Measurements from ENCODE around the gene PCIF1. TPM values are rescaled to one million over a fixed set of nuclear protein-coding genes. Genes with fewer than 3 reads are reported as not detected.
"Not testable (repeated sequence)": the region's sequence is repeated elsewhere in the genome, so short reads cannot be mapped to it uniquely, and the experiment has no call there.

Gene PCIF1
- total RNA-seq, 3 donors from 2014 or later, result 29.2 to 37.8 (median 35.1) TPM

- TF ChIP-seq, protein P1, sequence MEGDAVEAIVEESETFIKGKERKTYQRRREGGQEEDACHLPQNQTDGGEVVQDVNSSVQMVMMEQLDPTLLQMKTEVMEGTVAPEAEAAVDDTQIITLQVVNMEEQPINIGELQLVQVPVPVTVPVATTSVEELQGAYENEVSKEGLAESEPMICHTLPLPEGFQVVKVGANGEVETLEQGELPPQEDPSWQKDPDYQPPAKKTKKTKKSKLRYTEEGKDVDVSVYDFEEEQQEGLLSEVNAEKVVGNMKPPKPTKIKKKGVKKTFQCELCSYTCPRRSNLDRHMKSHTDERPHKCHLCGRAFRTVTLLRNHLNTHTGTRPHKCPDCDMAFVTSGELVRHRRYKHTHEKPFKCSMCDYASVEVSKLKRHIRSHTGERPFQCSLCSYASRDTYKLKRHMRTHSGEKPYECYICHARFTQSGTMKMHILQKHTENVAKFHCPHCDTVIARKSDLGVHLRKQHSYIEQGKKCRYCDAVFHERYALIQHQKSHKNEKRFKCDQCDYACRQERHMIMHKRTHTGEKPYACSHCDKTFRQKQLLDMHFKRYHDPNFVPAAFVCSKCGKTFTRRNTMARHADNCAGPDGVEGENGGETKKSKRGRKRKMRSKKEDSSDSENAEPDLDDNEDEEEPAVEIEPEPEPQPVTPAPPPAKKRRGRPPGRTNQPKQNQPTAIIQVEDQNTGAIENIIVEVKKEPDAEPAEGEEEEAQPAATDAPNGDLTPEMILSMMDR (IDR thresholded peaks at IDR 0.05), result no peak
- intact Hi-C loops (cut with DNase I, micrococcal nuclease), result no loop called here
- Histone ChIP-seq H3K4me3 (no peak overlapping the region), H3K9me3 (no peaks in the 10 kb centered on the region), H3K36me3 (ENCODE audit: low read depth) (peaks cover 27% of the 10 kb centered on the region), H3K4me1 (ENCODE audit: low read depth) (no peaks in the 10 kb centered on the region)
- DNase-seq (no peak), ATAC-seq (no peak)
These were observed 15.3 kb downstream of the PCIF1 start for GRCh38 chr20:45949542-45950329.

GRCh38 chr20:45950330-45950646 is 15.8 kb downstream of the PCIF1 start:
- Histone ChIP-seq H3K4me3 (no peak overlapping the region), H3K4me1 (ENCODE audit: low read depth) (no peaks in the 10 kb centered on the region), H3K36me3 (ENCODE audit: low read depth) (peaks cover 25% of the 10 kb centered on the region), H3K9me3 (no peaks in the 10 kb centered on the region)
- TF ChIP-seq, protein P1 (IDR thresholded peaks at IDR 0.05), result no peak
- intact Hi-C loops (cut with DNase I, micrococcal nuclease), result no loop called here
- no peak for DNase-seq
- ATAC-seq, result no peak

DNA sequence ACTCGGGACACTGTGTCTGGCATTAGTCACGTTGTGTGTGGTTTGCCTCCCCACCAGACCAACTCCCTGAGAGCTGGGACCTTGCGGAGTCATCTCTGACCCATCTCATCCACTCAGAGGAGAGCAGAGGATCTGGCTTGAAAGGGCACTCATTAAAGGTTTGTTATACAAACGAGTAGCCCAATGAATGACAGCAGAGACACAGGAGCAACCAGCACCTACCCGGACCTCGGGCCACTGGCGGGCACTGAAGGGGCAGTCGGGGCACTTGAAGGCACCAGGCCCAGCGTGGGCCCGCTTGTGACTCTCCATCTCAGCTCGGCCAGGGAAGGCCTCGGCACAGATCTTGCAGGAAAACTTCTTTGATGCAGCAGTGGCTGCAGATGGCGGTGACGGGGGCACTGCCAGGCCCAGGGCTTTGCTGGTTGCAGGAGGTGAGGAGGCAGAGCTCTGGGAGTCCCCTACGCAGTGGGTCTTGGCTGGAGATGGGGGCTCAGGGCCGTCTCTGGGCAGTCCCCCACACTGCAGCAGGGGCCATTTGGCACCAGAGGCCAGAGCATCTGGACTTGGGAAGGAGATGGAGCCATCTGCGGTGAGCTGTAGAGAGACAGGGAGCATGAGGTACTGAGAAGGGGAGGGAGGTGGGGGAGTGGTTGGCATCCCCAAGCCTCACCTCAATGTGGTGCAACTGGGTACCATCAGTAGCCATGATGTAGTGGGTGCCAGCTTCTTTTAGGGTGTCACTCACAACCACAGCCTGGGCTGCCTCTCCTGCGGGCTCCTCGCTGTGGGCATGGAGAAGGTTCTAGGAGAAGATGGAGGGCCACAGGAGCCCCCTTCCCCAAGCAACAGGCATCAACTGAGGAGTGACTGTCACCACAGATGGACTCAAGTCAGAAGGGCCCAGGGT is 17.7 kb downstream of the PCIF1 start:
- H3K4me3 ChIP-seq, result no peak overlapping the region
- ATAC-seq (no peak), DNase-seq (no peak)
- TF ChIP-seq, protein P1 (IDR thresholded peaks at IDR 0.05), result no peak
- intact Hi-C loops (cut with DNase I, micrococcal nuclease), result no loop called here
- no peaks in the 10 kb centered on the region for H3K4me1 ChIP-seq (ENCODE audit: low read depth)
- H3K36me3 ChIP-seq (ENCODE audit: low read depth), result peaks cover 15% of the 10 kb centered on the region
- no peaks in the 10 kb centered on the region for H3K9me3 ChIP-seq

DNA sequence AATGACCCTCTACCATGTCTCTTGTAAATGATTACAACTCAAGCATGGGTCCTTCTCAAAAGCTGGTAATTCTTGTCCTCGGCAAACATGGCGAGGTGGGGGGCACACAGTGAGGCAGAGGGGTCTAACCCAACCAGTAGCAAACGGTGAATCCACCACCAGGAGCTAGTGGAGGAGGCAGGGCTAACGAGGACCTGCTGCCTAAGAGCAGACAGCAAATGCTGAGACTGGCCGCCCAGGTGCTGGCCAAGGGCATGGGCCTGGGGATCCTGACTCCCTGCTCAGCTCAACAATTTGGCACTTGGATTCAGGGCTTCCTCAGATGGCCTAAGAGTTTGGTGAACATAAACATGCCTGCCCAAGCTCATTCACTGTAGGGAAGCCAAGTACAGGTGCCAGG is 18.4 kb downstream of the PCIF1 start:
- intact Hi-C loops (cut with DNase I, micrococcal nuclease), result no loop called here
- peaks cover 14% of the 10 kb centered on the region for H3K36me3 ChIP-seq (ENCODE audit: low read depth)

DNA sequence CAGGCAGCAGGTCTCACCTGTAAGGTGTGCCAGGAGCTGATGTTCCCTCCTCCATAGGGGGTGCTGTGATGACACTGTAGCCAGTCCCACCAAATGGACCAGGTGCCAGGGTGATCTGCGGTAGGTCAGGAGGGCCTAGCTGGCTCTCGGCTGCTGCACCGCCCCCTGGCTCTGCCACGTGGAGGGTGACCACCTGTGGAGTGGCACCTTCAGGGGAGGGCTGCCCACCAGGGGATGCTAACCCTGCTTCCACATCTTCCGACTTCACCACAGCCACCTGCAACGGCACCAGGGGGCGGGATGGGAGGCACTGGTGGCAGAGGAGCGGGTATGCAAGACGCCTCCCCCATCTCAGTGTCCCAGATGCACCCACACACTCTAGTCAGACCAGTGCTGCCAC is 19.2 kb downstream of the PCIF1 start:
- intact Hi-C loops (cut with DNase I, micrococcal nuclease), result no loop called here
- peak in 1 of 3 donors; percentile 38 for DNase-seq
- Histone ChIP-seq H3K36me3 (ENCODE audit: low read depth) (peaks cover 12% of the 10 kb centered on the region), H3K4me1 (ENCODE audit: low read depth) (no peaks in the 10 kb centered on the region), H3K9me3 (no peaks in the 10 kb centered on the region), H3K4me3 (no peak overlapping the region)
- no peak for ATAC-seq
- TF ChIP-seq, protein P1 (IDR thresholded peaks at IDR 0.05), result no peak

More for the DNA sequence above, 18.4 kb downstream of the PCIF1 start:
- DNase-seq, result no peak
- ATAC-seq, result no peak
- no peaks in the 10 kb centered on the region for H3K4me1 ChIP-seq (ENCODE audit: low read depth)
- TF ChIP-seq, protein P1 (IDR thresholded peaks at IDR 0.05), result no peak
- no peak overlapping the region for H3K4me3 ChIP-seq
- no peaks in the 10 kb centered on the region for H3K9me3 ChIP-seq

GRCh38 chr20:45956326-45956725 is 21.8 kb downstream of the PCIF1 start:
- peak in 1 of 3 donors; percentile 25 for DNase-seq
- intact Hi-C loops (cut with DNase I, micrococcal nuclease); H3K4me1 ChIP-seq (ENCODE audit: low read depth); H3K9me3 ChIP-seq; H3K4me3 ChIP-seq; ATAC-seq: not testable (repeated sequence)
- peaks cover 32% of the 10 kb centered on the region for H3K36me3 ChIP-seq (ENCODE audit: low read depth)
